Kidney glomerular epithelial cell (primary cell): ENCODE data around the gene THRB.
"Not testable (repeated sequence)": the region's sequence is repeated elsewhere in the genome, so short reads cannot be mapped to it uniquely, and the experiment has no call there.

ENCODE experiments used
- DNase-seq: peaks from one replicate; lab custom pipeline; 2025; lab: John Stamatoyannopoulos, UW

THRB gene

GRCh38 chr3:24401811-24402185, 92.9 kb downstream of the THRB start:
- no peak for DNase-seq

- no peak for DNase-seq
Observed at GRCh38 chr3:24401090-24401810, 93.4 kb downstream of the THRB start.

GRCh38 chr3:24400450-24400849, 94.2 kb downstream of the THRB start:
- no peak for DNase-seq

- DNase-seq: no peak
Observed at GRCh38 chr3:24400015-24400414, 94.6 kb downstream of the THRB start.

- DNase-seq: no peak
Observed at GRCh38 chr3:24399614-24400013, 95.0 kb downstream of the THRB start.

GRCh38 chr3:24398712-24399111, 95.9 kb downstream of the THRB start:
- DNase-seq: not testable (repeated sequence)

- no peak for DNase-seq
Observed at GRCh38 chr3:24396338-24396737, 98.3 kb downstream of the THRB start.

GRCh38 chr3:24394754-24395153, 99.9 kb downstream of the THRB start:
- DNase-seq: no peak

- no peak for DNase-seq
Observed at GRCh38 chr3:24393316-24393715, 101.3 kb downstream of the THRB start.

- no peak for DNase-seq
Observed at GRCh38 chr3:24390169-24391130, 104.2 kb downstream of the THRB start.

GRCh38 chr3:24389108-24390090, 105.3 kb downstream of the THRB start:
- peak; percentile 30 for DNase-seq

- DNase-seq: no peak
Observed at GRCh38 chr3:24388611-24389010, 106.0 kb downstream of the THRB start.

GRCh38 chr3:24388159-24388558, 106.5 kb downstream of the THRB start:
- no peak for DNase-seq

GRCh38 chr3:24387493-24387892, 107.2 kb downstream of the THRB start:
- DNase-seq: peak; percentile 34

- DNase-seq: peak; percentile 33
Observed at GRCh38 chr3:24387000-24387399, 107.7 kb downstream of the THRB start.

GRCh38 chr3:24386458-24386857, 108.2 kb downstream of the THRB start:
- no peak for DNase-seq

- DNase-seq: no peak
Observed at GRCh38 chr3:24385012-24385615, 109.5 kb downstream of the THRB start.

GRCh38 chr3:24382647-24383046, 112.0 kb downstream of the THRB start:
- no peak for DNase-seq

- no peak for DNase-seq
Observed at GRCh38 chr3:24379936-24380335, 114.7 kb downstream of the THRB start.

- DNase-seq: no peak
Observed at GRCh38 chr3:24378313-24378712, 116.3 kb downstream of the THRB start.

GRCh38 chr3:24377218-24377993, 117.2 kb downstream of the THRB start:
- no peak for DNase-seq
